ENCODE results near the gene SHROOM4.

SHROOM4 gene

DNA sequence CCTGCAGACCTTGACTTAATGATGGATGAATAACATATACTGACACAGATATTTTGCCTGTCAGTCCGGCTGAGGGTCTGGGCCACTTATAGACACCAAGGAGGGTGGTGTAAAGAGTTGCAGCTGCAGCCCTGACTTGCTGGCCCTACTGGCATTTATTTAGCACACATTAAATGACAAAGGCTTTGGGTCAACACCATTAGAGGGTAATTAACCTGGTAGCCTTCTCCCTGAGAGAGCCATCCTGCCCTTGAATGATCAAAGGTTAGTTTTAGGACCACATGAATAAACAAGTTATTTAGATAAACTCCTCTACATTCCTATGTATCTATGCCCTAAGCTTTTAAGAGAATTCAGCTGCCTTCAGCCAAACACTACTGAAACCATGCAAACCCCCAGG lies 232.6 kb downstream of the SHROOM4 start:
- TF ChIP-seq, protein P1, sequence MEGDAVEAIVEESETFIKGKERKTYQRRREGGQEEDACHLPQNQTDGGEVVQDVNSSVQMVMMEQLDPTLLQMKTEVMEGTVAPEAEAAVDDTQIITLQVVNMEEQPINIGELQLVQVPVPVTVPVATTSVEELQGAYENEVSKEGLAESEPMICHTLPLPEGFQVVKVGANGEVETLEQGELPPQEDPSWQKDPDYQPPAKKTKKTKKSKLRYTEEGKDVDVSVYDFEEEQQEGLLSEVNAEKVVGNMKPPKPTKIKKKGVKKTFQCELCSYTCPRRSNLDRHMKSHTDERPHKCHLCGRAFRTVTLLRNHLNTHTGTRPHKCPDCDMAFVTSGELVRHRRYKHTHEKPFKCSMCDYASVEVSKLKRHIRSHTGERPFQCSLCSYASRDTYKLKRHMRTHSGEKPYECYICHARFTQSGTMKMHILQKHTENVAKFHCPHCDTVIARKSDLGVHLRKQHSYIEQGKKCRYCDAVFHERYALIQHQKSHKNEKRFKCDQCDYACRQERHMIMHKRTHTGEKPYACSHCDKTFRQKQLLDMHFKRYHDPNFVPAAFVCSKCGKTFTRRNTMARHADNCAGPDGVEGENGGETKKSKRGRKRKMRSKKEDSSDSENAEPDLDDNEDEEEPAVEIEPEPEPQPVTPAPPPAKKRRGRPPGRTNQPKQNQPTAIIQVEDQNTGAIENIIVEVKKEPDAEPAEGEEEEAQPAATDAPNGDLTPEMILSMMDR (conservative IDR thresholded peaks at IDR 0.05; ENCODE audit: low read depth, low read length) = no peak
- DNase-seq (ENCODE audit: low read depth) = no peak
- no peak overlapping the region for H3K4me3 ChIP-seq (ENCODE audit: low read length)

DNA sequence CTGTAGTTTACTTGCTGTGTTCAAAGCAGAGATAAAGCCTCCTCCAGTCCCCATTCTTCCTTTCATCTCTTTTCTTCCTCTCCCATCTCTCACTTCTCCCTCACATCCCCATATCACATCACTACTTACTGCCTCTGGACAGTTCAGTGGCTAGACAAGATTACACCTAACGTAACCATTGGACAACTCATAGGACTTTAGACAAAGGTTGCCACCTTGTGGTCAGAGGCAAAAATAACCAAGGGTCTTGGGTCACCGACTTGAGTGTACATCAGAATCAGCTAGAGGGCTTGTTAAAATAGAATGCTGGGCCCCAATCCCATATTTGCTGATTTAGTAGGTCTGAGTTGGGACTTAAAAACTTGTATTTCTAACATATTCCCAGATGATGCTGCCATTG lies 234.0 kb downstream of the SHROOM4 start:
- TF ChIP-seq, protein P1 (conservative IDR thresholded peaks at IDR 0.05; ENCODE audit: low read depth, low read length) = peak; percentile 57
- H3K4me3 ChIP-seq (ENCODE audit: low read length) = no peak overlapping the region
- peak; percentile 9 for DNase-seq (ENCODE audit: low read depth)

- no peak for DNase-seq (ENCODE audit: low read depth)
- H3K4me3 ChIP-seq (ENCODE audit: low read length) = no peak overlapping the region
- TF ChIP-seq, protein P1 (conservative IDR thresholded peaks at IDR 0.05; ENCODE audit: low read depth, low read length) = no peak
Observed at GRCh38 chrX:50577326-50577725, 236.7 kb downstream of the SHROOM4 start.

GRCh38 chrX:50567636-50568035 lies 246.4 kb downstream of the SHROOM4 start:
- TF ChIP-seq, protein P1 (conservative IDR thresholded peaks at IDR 0.05; ENCODE audit: low read depth, low read length) = no peak
- DNase-seq (ENCODE audit: low read depth) = no peak
- no peak overlapping the region for H3K4me3 ChIP-seq (ENCODE audit: low read length)

DNA sequence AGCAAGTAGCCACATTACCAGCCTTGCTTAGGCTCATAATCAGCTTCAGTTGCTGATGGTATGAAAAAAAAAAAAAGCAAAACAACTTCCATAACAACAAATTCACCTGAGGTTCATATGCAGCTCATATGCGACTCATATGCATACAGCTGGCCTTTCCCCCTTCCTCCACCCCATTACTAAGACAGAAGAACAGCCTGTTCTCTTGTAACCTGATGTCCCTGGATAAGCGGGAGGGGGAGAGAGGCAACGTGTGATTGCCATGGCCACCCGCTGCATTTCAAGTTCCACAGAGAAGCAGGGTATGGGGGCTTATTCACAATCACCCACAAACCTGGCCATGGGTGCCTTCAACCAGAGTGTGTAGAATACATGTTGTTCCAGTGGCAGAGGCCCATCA lies 248.3 kb downstream of the SHROOM4 start:
- DNase-seq (ENCODE audit: low read depth) = no peak
- H3K4me3 ChIP-seq (ENCODE audit: low read length) = no peak overlapping the region
- TF ChIP-seq, protein P1 (conservative IDR thresholded peaks at IDR 0.05; ENCODE audit: low read depth, low read length) = no peak

Measured in retinal pigment epithelial cell (primary cell).